ENCODE results near the gene CCDC154.
"Not testable (repeated sequence)": the region's sequence is repeated elsewhere in the genome, so short reads cannot be mapped to it uniquely, and the experiment has no call there.

DNA sequence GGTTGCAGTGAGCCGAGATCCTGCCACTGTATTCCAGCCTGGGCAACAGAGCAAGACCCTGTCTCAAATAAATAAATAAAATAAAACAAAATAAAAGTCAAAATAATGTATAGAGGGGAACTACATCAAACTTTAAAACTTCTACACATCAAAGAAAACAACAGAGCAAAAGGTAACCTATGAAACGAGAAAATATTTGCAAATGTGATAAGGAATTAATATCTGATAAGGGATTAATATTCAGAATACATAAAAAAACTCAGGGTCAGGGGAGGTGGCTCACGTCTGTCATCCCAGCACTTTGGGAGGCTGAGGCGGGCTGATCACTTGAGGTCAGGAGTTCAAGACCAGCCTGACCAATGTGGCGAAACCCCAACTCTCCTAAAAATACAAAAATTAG lies 24.8 kb upstream of the CCDC154 start:
- not testable (repeated sequence) for TF ChIP-seq CTCF (IDR thresholded peaks at IDR 0.05; ENCODE audit: insufficient read depth, low read length, poor library complexity, severe bottlenecking); EZH2phosphoT487 (conservative IDR thresholded peaks at IDR 0.05; ENCODE audit: low read length)
